T-helper 2 cell treated with Interferon-gamma antibody and Interleukin-4, amounts not matched to agents 5 μg/mL and 100 μg/mL, for 36 hours (primary cell): ENCODE results near the gene ZPR1.

Source experiments
- DNase-seq: peaks from one replicate; pipeline ENCODE4 v3.0.0; 2021; ENCODE audit warnings: low spot score
- H3K27ac Mint-ChIP-seq: one replicate; pipeline ENCODE4 v1.8.0; 2021; ENCODE audit warnings: mild to moderate bottlenecking, mixed read lengths
- H3K27me3 Mint-ChIP-seq: one replicate; pipeline ENCODE4 v1.8.0; 2021; ENCODE audit warnings: low read depth, mixed read lengths
- H3K36me3 Mint-ChIP-seq: one replicate; pipeline ENCODE4 v1.8.0; 2021; ENCODE audit warnings: low read depth, mixed read lengths
- H3K4me1 Mint-ChIP-seq: one replicate; pipeline ENCODE4 v1.8.0; 2021; ENCODE audit warnings: low read depth, mixed read lengths
- H3K4me3 Mint-ChIP-seq: one replicate; pipeline ENCODE4 v1.8.0; 2022; ENCODE audit warnings: mild to moderate bottlenecking, moderate library complexity, mixed read lengths
- H3K9me3 Mint-ChIP-seq: one replicate; pipeline ENCODE4 v1.8.0; 2021; ENCODE audit warnings: mixed read lengths

Gene ZPR1

DNA sequence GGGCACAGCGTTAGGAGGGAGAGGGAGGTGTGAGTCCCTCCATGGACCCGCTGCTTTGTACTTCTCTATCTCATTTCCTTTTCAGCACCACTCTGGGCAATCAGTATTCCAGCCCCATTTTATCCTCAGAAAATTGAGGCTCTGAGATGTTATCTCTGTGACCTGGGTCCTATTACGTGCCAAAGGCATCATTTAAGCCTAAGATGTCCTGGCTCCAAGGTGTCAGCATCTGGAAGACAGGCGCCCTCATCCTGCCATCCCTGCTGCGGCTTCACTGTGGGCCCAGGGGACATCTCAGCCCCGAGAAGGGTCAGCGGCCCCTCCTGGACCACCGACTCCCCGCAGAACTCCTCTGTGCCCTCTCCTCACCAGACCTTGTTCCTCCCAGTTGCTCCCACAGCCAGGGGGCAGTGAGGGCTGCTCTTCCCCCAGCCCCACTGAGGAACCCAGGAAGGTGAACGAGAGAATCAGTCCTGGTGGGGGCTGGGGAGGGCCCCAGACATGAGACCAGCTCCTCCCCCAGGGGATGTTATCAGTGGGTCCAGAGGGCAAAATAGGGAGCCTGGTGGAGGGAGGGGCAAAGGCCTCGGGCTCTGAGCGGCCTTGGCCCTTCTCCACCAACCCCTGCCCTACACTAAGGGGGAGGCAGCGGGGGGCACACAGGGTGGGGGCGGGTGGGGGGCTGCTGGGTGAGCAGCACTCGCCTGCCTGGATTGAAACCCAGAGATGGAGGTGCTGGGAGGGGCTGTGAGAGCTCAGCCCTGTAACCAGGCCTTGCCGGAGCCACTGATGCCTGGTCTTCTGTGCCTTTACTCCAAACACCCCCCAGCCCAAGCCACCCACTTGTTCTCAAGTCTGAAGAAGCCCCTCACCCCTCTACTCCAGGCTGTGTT lies 41.1 kb upstream of the ZPR1 start:
- no peaks in the 10 kb centered on the region for H3K36me3 Mint-ChIP-seq
- H3K27me3 Mint-ChIP-seq = no peaks in the 10 kb centered on the region
- H3K9me3 Mint-ChIP-seq = no peaks in the 10 kb centered on the region

GRCh38 chr11:116827461-116827860 lies 39.6 kb upstream of the ZPR1 start:
- Mint-ChIP-seq H3K4me1 (no peaks in the 10 kb centered on the region), H3K9me3 (no peaks in the 10 kb centered on the region), H3K4me3 (no peak overlapping the region), H3K36me3 (no peaks in the 10 kb centered on the region), H3K27me3 (no peaks in the 10 kb centered on the region), H3K27ac (no peak overlapping the region)
- DNase-seq = no peak

More for the DNA sequence above, 41.1 kb upstream of the ZPR1 start:
- DNase-seq = no peak
- Mint-ChIP-seq H3K27ac (no peak overlapping the region), H3K4me3 (no peak overlapping the region), H3K4me1 (no peaks in the 10 kb centered on the region)

- DNase-seq = no peak
- Mint-ChIP-seq H3K27me3 (no peaks in the 10 kb centered on the region), H3K36me3 (no peaks in the 10 kb centered on the region), H3K4me3 (no peak overlapping the region), H3K4me1 (no peaks in the 10 kb centered on the region), H3K9me3 (no peaks in the 10 kb centered on the region), H3K27ac (no peak overlapping the region)
These were observed 39.1 kb upstream of the ZPR1 start for GRCh38 chr11:116826751-116827431.

GRCh38 chr11:116825854-116826750 lies 38.3 kb upstream of the ZPR1 start:
- Mint-ChIP-seq H3K27ac (no peak overlapping the region), H3K4me1 (no peaks in the 10 kb centered on the region), H3K4me3 (no peak overlapping the region), H3K27me3 (no peaks in the 10 kb centered on the region), H3K36me3 (no peaks in the 10 kb centered on the region), H3K9me3 (no peaks in the 10 kb centered on the region)
- no peak for DNase-seq

DNA sequence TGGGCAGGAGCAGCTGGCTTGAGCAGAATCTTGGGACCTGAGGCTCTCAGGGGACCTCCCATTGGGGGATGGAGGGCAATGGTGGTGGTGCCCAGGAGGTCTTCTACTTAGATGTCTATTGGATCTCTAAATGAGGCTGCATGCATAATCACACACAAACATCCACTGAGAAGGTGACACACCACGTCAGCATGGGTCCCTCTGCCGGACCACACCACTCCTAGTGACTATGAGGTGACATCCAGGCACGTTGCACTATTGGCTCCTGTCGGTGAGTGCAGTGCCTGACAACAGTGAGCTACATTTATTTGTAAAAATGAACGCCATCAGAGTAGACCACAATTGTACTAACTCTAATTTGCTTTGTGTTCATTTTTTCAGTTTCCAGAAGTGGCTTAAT lies 37.6 kb upstream of the ZPR1 start:
- Mint-ChIP-seq H3K4me3 (no peak overlapping the region), H3K27me3 (no peaks in the 10 kb centered on the region), H3K27ac (no peak overlapping the region), H3K9me3 (no peaks in the 10 kb centered on the region), H3K4me1 (no peaks in the 10 kb centered on the region), H3K36me3 (no peaks in the 10 kb centered on the region)
- DNase-seq = no peak

DNA sequence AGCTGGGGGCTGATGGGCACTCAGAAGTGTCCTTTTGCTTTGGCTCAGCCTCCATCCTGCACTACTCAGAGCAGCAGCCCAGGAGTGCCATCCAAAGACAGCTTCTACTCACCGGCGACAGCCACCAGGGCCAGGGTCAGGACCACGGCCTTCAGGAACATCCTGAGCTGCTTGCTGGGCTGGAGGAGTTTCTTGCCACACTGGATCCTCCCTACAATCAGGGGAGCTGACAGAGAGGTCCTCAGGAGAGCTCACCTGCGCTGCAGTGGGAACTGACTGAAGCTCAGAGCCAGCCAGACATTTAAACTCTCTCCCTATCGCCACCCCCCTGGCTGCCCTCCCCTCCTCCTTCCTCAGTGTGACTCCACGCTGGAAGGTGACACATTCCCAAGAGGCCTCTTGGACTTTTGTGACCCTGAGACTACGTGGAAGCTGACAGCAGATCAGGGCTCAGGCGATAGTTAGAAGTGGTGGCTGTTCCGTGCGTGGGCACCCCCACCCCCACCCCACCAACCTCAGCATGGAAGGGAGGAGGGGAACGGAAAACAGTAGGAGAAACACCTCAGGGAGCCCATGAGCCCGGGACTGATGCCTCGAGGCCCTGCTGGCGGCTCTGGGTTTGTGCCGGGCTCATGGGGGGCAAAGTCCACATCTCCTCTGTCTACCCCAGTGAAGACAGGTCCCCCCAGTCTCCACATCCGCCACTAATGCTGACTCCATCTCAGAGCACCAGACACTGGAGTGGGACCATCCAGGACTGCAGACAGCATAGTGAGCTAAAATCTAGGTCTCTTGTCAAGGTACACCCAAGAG lies 35.4 kb upstream of the ZPR1 start, which contains the start of gene APOA4:
Gene APOA4 (minus strand): TSS at position 274 of the 813 bp plus-strand sequence. CDS start 113 bp downstream, at position 161.
- Mint-ChIP-seq H3K27ac (no peak within 1 kb of the TSS), H3K4me3 (no peak within 1 kb of the TSS), H3K27me3 (no peaks in the 10 kb centered on the region), H3K4me1 (no peaks in the 10 kb centered on the region), H3K9me3 (no peaks in the 10 kb centered on the region), H3K36me3 (no peaks in the 10 kb centered on the region)
- DNase-seq = no peak

GRCh38 chr11:116822575-116822974 lies 34.8 kb upstream of the ZPR1 start:
- Mint-ChIP-seq H3K27me3 (no peaks in the 10 kb centered on the region), H3K4me1 (no peaks in the 10 kb centered on the region), H3K27ac (no peak overlapping the region), H3K4me3 (no peak overlapping the region), H3K36me3 (no peaks in the 10 kb centered on the region), H3K9me3 (no peaks in the 10 kb centered on the region)
- no peak for DNase-seq

GRCh38 chr11:116821050-116821918 lies 33.5 kb upstream of the ZPR1 start:
- Mint-ChIP-seq H3K4me1 (no peaks in the 10 kb centered on the region), H3K4me3 (no peak overlapping the region), H3K27ac (no peak overlapping the region), H3K9me3 (no peaks in the 10 kb centered on the region), H3K27me3 (no peaks in the 10 kb centered on the region), H3K36me3 (no peaks in the 10 kb centered on the region)
- no peak for DNase-seq

- no peak overlapping the region for H3K4me3 Mint-ChIP-seq
- H3K27ac Mint-ChIP-seq = no peak overlapping the region
- H3K9me3 Mint-ChIP-seq = no peaks in the 10 kb centered on the region
- no peaks in the 10 kb centered on the region for H3K4me1 Mint-ChIP-seq
- peaks cover 1% of the 10 kb centered on the region for H3K27me3 Mint-ChIP-seq
- no peak for DNase-seq
- no peaks in the 10 kb centered on the region for H3K36me3 Mint-ChIP-seq
These were observed 31.2 kb upstream of the ZPR1 start for GRCh38 chr11:116819049-116819448.

- H3K9me3 Mint-ChIP-seq = no peaks in the 10 kb centered on the region
- H3K36me3 Mint-ChIP-seq = no peaks in the 10 kb centered on the region
- no peaks in the 10 kb centered on the region for H3K4me1 Mint-ChIP-seq
- H3K27ac Mint-ChIP-seq = no peak overlapping the region
- H3K4me3 Mint-ChIP-seq = no peak overlapping the region
- DNase-seq = no peak
- H3K27me3 Mint-ChIP-seq = peaks cover 13% of the 10 kb centered on the region
These were observed 26.7 kb upstream of the ZPR1 start for GRCh38 chr11:116814502-116814901.

GRCh38 chr11:116813781-116814471 lies 26.1 kb upstream of the ZPR1 start:
- DNase-seq = no peak
- H3K27me3 Mint-ChIP-seq = peaks cover 15% of the 10 kb centered on the region
- H3K4me1 Mint-ChIP-seq = no peaks in the 10 kb centered on the region
- H3K36me3 Mint-ChIP-seq = no peaks in the 10 kb centered on the region
- no peak overlapping the region for H3K4me3 Mint-ChIP-seq
- no peaks in the 10 kb centered on the region for H3K9me3 Mint-ChIP-seq
- H3K27ac Mint-ChIP-seq = no peak overlapping the region

DNA sequence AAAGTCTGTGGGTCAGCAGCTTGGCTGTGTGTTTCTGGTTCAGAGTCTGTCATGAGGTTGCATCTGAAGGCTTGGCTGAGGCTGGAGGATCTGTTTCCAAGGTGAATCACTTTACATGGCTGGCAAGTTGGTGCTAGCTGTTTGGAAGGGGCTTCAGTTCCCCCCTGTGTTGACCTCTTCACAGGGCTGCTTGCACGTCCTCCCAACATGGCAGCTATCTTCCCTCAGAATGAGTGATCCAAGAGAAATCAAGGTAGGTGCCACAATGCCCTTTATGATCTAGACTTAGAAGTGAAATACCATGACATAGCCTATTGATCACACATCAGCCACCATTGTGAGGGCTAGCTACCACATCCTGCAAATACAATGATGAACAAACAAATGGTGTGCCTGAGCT lies 25.3 kb upstream of the ZPR1 start:
- Mint-ChIP-seq H3K4me3 (no peak overlapping the region), H3K27me3 (peaks cover 16% of the 10 kb centered on the region)

More for the DNA sequence above, 25.3 kb upstream of the ZPR1 start:
- Mint-ChIP-seq H3K27ac (no peak overlapping the region), H3K36me3 (no peaks in the 10 kb centered on the region), H3K9me3 (no peaks in the 10 kb centered on the region), H3K4me1 (no peaks in the 10 kb centered on the region)
- no peak for DNase-seq
